H1 (cell line): ENCODE results near the gene SRSF2. TPM values are rescaled to one million over a fixed set of nuclear protein-coding genes. Genes with fewer than 3 reads are reported as not detected.
"Not testable (repeated sequence)": the region's sequence is repeated elsewhere in the genome, so short reads cannot be mapped to it uniquely, and the experiment has no call there.

Source experiments
- CTCF ChIA-PET: fragments of 300-600 bp; sonication (Branson Sonifier 250); formaldehyde crosslinking; loops from one replicate; lab custom pipeline; 2021; ENCODE audit not compliant: partially characterized antibody; lab: Charles Lee
- POLR2A ChIA-PET: fragments of 300-600 bp; sonication (Branson Sonifier 250); formaldehyde crosslinking; loops from one replicate; lab custom pipeline; 2021; ENCODE audit warnings: inconsistent platforms; ENCODE audit not compliant: partially characterized antibody; lab: Charles Lee
- DNase-seq, 2 experiments: peaks; one replicate each; pipeline versions ENCODE4 v3.0.0 to v3.0.0-alpha.2; 2010 to 2022; ENCODE audit warnings: low spot score in 2 of 2, low read depth in 1 of 2, mixed read lengths in 1 of 2
- FAIRE-seq: peaks from 2 replicates; lab custom pipeline; 2011; peaks lifted over from hg19 to GRCh38; lab: Jason Lieb, UNC
- H2AFZ ChIP-seq: 2 replicates; pipeline ENCODE4 v1.8.1; 2012; ENCODE audit warnings: low read length, inconsistent platforms
- H2AK5ac ChIP-seq: 2 replicates; pipeline ENCODE4 v1.6.1; 2013; ENCODE audit warnings: low read depth, low read length
- H2BK120ac ChIP-seq: replicated peaks from 2 replicates; pipeline ENCODE3; 2013; ENCODE audit warnings: low read depth, low read length, inconsistent platforms
- H2BK12ac ChIP-seq: 2 replicates; pipeline ENCODE4 v1.6.1; 2013; ENCODE audit warnings: low read depth, low read length
- H2BK15ac ChIP-seq: 2 replicates; pipeline ENCODE4 v1.6.1; 2013; ENCODE audit warnings: low read length
- H2BK20ac ChIP-seq: 2 replicates; pipeline ENCODE4 v1.6.1; 2013; ENCODE audit warnings: low read length
- H2BK5ac ChIP-seq: 2 replicates; pipeline ENCODE4 v1.6.1; 2013; ENCODE audit warnings: low read depth, low read length
- H3K14ac ChIP-seq: 2 replicates; pipeline ENCODE4 v1.6.1; 2013; ENCODE audit warnings: inconsistent platforms; ENCODE audit not compliant: insufficient read length
- H3K18ac ChIP-seq: 2 replicates; pipeline ENCODE4 v1.6.1; 2013; ENCODE audit warnings: low read length; ENCODE audit errors: extremely low read depth
- H3K23ac ChIP-seq: 2 replicates; pipeline ENCODE4 v1.6.1; 2013; ENCODE audit warnings: inconsistent platforms; ENCODE audit not compliant: insufficient read length
- H3K23me2 ChIP-seq: 2 replicates; pipeline ENCODE4 v1.6.1; 2013; ENCODE audit warnings: low read depth, low read length
- H3K27ac ChIP-seq: 2 replicates; pipeline ENCODE4 v1.6.1; 2011; ENCODE audit warnings: low read depth, low read length, inconsistent platforms
- H3K27me3 ChIP-seq, 4 experiments: replicated peaks in 1 of 4; 1 replicate in 1 of 4; 2 replicates in 3 of 4; pipeline versions ENCODE4 v1.6.1 to v1.8.1; 2011 to 2013; ENCODE audit warnings: low read length in 3 of 4, mild to moderate bottlenecking in 3 of 4, inconsistent platforms in 2 of 4, mixed read lengths in 2 of 4, moderate library complexity in 1 of 4; ENCODE audit not compliant: control insufficient read depth in 3 of 4, insufficient read depth in 3 of 4; ENCODE audit errors: extremely low read depth in 1 of 4
- H3K36me3 ChIP-seq, 4 experiments: 2 replicates each; pipeline versions ENCODE4 v1.6.1 to v1.8.1; 2011 to 2013; ENCODE audit warnings: mild to moderate bottlenecking in 4 of 4, low read length in 3 of 4, moderate library complexity in 2 of 4, control low read depth in 1 of 4, inconsistent platforms in 1 of 4; ENCODE audit not compliant: insufficient read depth in 4 of 4, control insufficient read depth in 2 of 4
- H3K4ac ChIP-seq: replicated peaks from 2 replicates; pipeline ENCODE3; 2013; ENCODE audit warnings: low read length, low read depth, mixed read lengths, inconsistent platforms; ENCODE audit not compliant: insufficient read length
- H3K4me1 ChIP-seq, 4 experiments: replicated peaks in 1 of 4; 1 replicate in 1 of 4; 2 replicates in 3 of 4; pipeline versions ENCODE4 v1.6.1 to v1.8.1; 2011 to 2013; ENCODE audit warnings: low read length in 3 of 4, inconsistent platforms in 2 of 4, mixed read lengths in 1 of 4; ENCODE audit not compliant: insufficient read depth in 4 of 4, control insufficient read depth in 3 of 4
- H3K4me2 ChIP-seq, 2 experiments: 2 replicates each; pipeline versions ENCODE4 v1.6.1 to v1.8.1; 2011 to 2013; ENCODE audit warnings: low read depth in 2 of 2, low read length in 2 of 2, control low read depth in 1 of 2, inconsistent platforms in 1 of 2, mild to moderate bottlenecking in 1 of 2; ENCODE audit not compliant: insufficient read depth in 1 of 2
- H3K4me3 ChIP-seq, 4 experiments: fragments of 200-600, 300-600 bp in 1 of 4; sonication (generic), shearing (Covaris generic), sonication (Bioruptor Twin) in 1 of 4; 2 replicates each; pipeline versions ENCODE4 v1.5.1 to v1.8.1; 2011 to 2016; ENCODE audit warnings: low read length in 4 of 4, low read depth in 3 of 4, control low read depth in 2 of 4, inconsistent platforms in 2 of 4, mild to moderate bottlenecking in 2 of 4, mixed read lengths in 1 of 4, moderate library complexity in 1 of 4; ENCODE audit not compliant: insufficient read depth in 2 of 4; ENCODE audit errors: extremely low read depth in 1 of 4
- H3K56ac ChIP-seq: replicated peaks from 2 replicates; pipeline ENCODE3; 2013; ENCODE audit warnings: low read depth, mild to moderate bottlenecking, mixed read lengths, low read length, inconsistent platforms; ENCODE audit not compliant: insufficient read length
- H3K79me1 ChIP-seq: 2 replicates; pipeline ENCODE4 v1.6.1; 2013; ENCODE audit warnings: low read depth, low read length, control low read depth
- H3K79me2 ChIP-seq, 2 experiments: 2 replicates each; pipeline versions ENCODE4 v1.6.1 to v1.8.1; 2012 to 2013; ENCODE audit warnings: low read length in 2 of 2, mild to moderate bottlenecking in 2 of 2, inconsistent platforms in 1 of 2; ENCODE audit not compliant: insufficient read depth in 2 of 2, control insufficient read depth in 1 of 2
- H3K9ac ChIP-seq, 4 experiments: replicated peaks in 1 of 4; 1 replicate in 1 of 4; 2 replicates in 3 of 4; pipeline versions ENCODE4 v1.6.1 to v1.8.1; 2011 to 2013; ENCODE audit warnings: low read depth in 3 of 4, low read length in 3 of 4, control low read depth in 2 of 4, mild to moderate bottlenecking in 2 of 4, moderate library complexity in 2 of 4, inconsistent platforms in 1 of 4; ENCODE audit errors: extremely low read depth in 1 of 4
- H3K9me3 ChIP-seq, 2 experiments: 2 replicates each; pipeline versions ENCODE4 v1.6.1 to v1.8.1; 2012 to 2013; ENCODE audit warnings: mild to moderate bottlenecking in 2 of 2, moderate library complexity in 2 of 2, control low read depth in 1 of 2, inconsistent platforms in 1 of 2, low read depth in 1 of 2, low read length in 1 of 2, mixed read lengths in 1 of 2; ENCODE audit not compliant: insufficient read depth in 2 of 2
- H4K20me1 ChIP-seq, 2 experiments: replicated peaks in 1 of 2; 2 replicates each; pipeline versions ENCODE3 to v1.8.1; 2011 to 2013; ENCODE audit warnings: inconsistent platforms in 2 of 2, low read length in 2 of 2, mild to moderate bottlenecking in 1 of 2; ENCODE audit not compliant: insufficient read depth in 2 of 2, control insufficient read depth in 1 of 2
- H4K5ac ChIP-seq: 2 replicates; pipeline ENCODE4 v1.6.1; 2013; ENCODE audit warnings: low read length, low read depth, mixed read lengths, inconsistent platforms; ENCODE audit not compliant: insufficient read length
- H4K8ac ChIP-seq: 2 replicates; pipeline ENCODE4 v1.8.0; 2013; ENCODE audit warnings: mild to moderate bottlenecking, moderate library complexity, low read length, inconsistent platforms; ENCODE audit not compliant: insufficient read depth; ENCODE audit errors: extremely low read depth
- H4K91ac ChIP-seq: replicated peaks from 2 replicates; pipeline ENCODE3; 2013; ENCODE audit warnings: low read length, mixed read lengths, inconsistent platforms; ENCODE audit not compliant: insufficient read length
- WGBS, 2 experiments: shearing (Covaris generic) in 1 of 2; methylation state at CpG; one replicate each; pipeline versions ENCODE4 v1.1.6 to v1.1.7; 2013 to 2015; ENCODE audit warnings: low lambda C conversion rate in 2 of 2, mixed read lengths in 2 of 2, inconsistent platforms in 1 of 2, low coverage in 1 of 2, missing lambda C conversion rate in 1 of 2; ENCODE audit not compliant: insufficient replicate concordance in 2 of 2, insufficient coverage in 1 of 2, insufficient read length in 1 of 2; ENCODE audit errors: extremely low coverage in 1 of 2, missing lambda C conversion rate in 1 of 2; 5-methylcytosine and 5-hydroxymethylcytosine counted together
- polyA plus RNA-seq, 7 experiments: library from polyadenylated mRNA; depleted of rRNA in 3 of 7; stranded (reverse) in 5 of 7; unstranded in 2 of 7; fragments of >200 nt in 5 of 7; fragments of 200-250 nt in 2 of 7; gene quantifications; 1 replicate in 5 of 7; 2 replicates in 1 of 7; 4 replicates in 1 of 7; pipeline versions ENCODE4 v1.2.1 to v1.2.3, GENCODE V29; 2011 to 2013; ENCODE audit warnings: missing spikeins in 2 of 7, mixed read lengths in 2 of 7
- total RNA-seq: library from RNA; stranded (reverse); fragmentation: NEBNext Ultra II Directional; extraction: Animal tissue kit (Norgen Biotek cat#: 25700); gene quantifications from 2 replicates; pipeline ENCODE4 v1.2.1, GENCODE V29; 2021

Gene SRSF2
- total and polyA plus RNA-seq, 2 of the 8 experiments (the other 6 are each of a cell fraction or from before 2014, with no cell fraction given): 397 to 401 TPM

- not testable (repeated sequence) for H2AFZ ChIP-seq, H3K4me3 ChIP-seq, H2BK12ac ChIP-seq, FAIRE-seq, DNase-seq, H3K23ac ChIP-seq, H3K27ac ChIP-seq, H4K5ac ChIP-seq, H3K4ac ChIP-seq, H2BK5ac ChIP-seq, H2AK5ac ChIP-seq, H3K23me2 ChIP-seq, H3K4me2 ChIP-seq, H3K9me3 ChIP-seq, H2BK15ac ChIP-seq, H3K56ac ChIP-seq, H3K14ac ChIP-seq, H3K9ac ChIP-seq, H4K8ac ChIP-seq, H3K27me3 ChIP-seq, H3K79me1 ChIP-seq, H3K18ac ChIP-seq, H2BK20ac ChIP-seq, H3K4me1 ChIP-seq, H4K91ac ChIP-seq, H2BK120ac ChIP-seq
- ChIA-PET POLR2A (interaction anchor here (9.2 kb wide), 1 partner anchor 14 kb away, joined by 181 read pairs; the partner anchor contains the start of genes JMJD6 and METTL23), CTCF (interaction anchor here (0.6 to 1.5 kb wide), 4 partner anchors 24 to 1287 kb away, joined by 3 to 6 read pairs (median 4); no protein-coding TSS in a partner anchor)
- peaks cover 9 to 14% of the 10 kb centered on the region in 2 experiments for H4K20me1 ChIP-seq
- peaks cover 16 to 40% of the 10 kb centered on the region in 2 experiments for H3K79me2 ChIP-seq
- H3K36me3 ChIP-seq: peaks cover 6 to 29% (median 17%) of the 10 kb centered on the region in 4 experiments
- 92% methylated on average over 11 of the region's 17 CpGs; no CpG with 5 or more reads in 1 of the 2 experiments for WGBS, 2 experiments
These were observed 2.5 kb upstream of the SRSF2 start for GRCh38 chr17:76739568-76740115.
